HG02852 (cell line): ENCODE measurements around the gene FNDC4.
A peak's percentile ranks its signal among the peaks of the same experiment; 100 is the strongest.

Experiments used
- ATAC-seq: cut with Tn5 transposase; IDR thresholded peaks from one replicate; pipeline ENCODE4 v1.9.1; 2021; ENCODE audit warnings: mild to moderate bottlenecking, moderate library complexity; ENCODE audit not compliant: unreplicated experiment

The FNDC4 gene

GRCh38 chr2:27494284-27494943, 586 bp downstream of the FNDC4 start:
- no peak for ATAC-seq

GRCh38 chr2:27493948-27494283, 1.1 kb downstream of the FNDC4 start:
- ATAC-seq, result no peak

GRCh38 chr2:27492557-27492956, 2.4 kb downstream of the FNDC4 start:
- ATAC-seq, result no peak

GRCh38 chr2:27489498-27490397, 5.3 kb downstream of the FNDC4 start, which contains the start of gene IFT172:
Gene IFT172 (minus strand): TSS chr2:27489743. CDS start chr2:27489653, 90 bp downstream.
- ATAC-seq, result peak; percentile 98

GRCh38 chr2:27489118-27489497, 5.9 kb downstream of the FNDC4 start:
- peak; percentile 0 for ATAC-seq

GRCh38 chr2:27485496-27485895, 9.5 kb downstream of the FNDC4 start:
- ATAC-seq, result no peak

- no peak for ATAC-seq
Measured at GRCh38 chr2:27471961-27472360, 23.0 kb downstream of the FNDC4 start.

GRCh38 chr2:27464443-27464842, 30.6 kb downstream of the FNDC4 start:
- no peak for ATAC-seq

GRCh38 chr2:27461118-27461517, 33.9 kb downstream of the FNDC4 start:
- ATAC-seq, result no peak

- ATAC-seq, result no peak
Measured at GRCh38 chr2:27453968-27454367, 41.0 kb downstream of the FNDC4 start.

GRCh38 chr2:27451095-27451494, 43.9 kb downstream of the FNDC4 start:
- ATAC-seq, result no peak

- ATAC-seq, result no peak
Measured at GRCh38 chr2:27448381-27448780, 46.6 kb downstream of the FNDC4 start.

GRCh38 chr2:27446057-27446456, 48.9 kb downstream of the FNDC4 start:
- no peak for ATAC-seq

- ATAC-seq, result no peak
Measured at GRCh38 chr2:27445615-27446014, 49.4 kb downstream of the FNDC4 start.

GRCh38 chr2:27445155-27445554, 49.8 kb downstream of the FNDC4 start:
- ATAC-seq, result no peak

- ATAC-seq, result no peak
Measured at GRCh38 chr2:27442920-27443282, 52.1 kb downstream of the FNDC4 start.

- ATAC-seq, result no peak
Measured at GRCh38 chr2:27441958-27442919, 52.8 kb downstream of the FNDC4 start, which contains the start of gene KRTCAP3. Gene KRTCAP3 (plus strand): TSS chr2:27442381. CDS start chr2:27442413, 32 bp downstream.
